ENCODE data around the gene KRT85.

DNA sequence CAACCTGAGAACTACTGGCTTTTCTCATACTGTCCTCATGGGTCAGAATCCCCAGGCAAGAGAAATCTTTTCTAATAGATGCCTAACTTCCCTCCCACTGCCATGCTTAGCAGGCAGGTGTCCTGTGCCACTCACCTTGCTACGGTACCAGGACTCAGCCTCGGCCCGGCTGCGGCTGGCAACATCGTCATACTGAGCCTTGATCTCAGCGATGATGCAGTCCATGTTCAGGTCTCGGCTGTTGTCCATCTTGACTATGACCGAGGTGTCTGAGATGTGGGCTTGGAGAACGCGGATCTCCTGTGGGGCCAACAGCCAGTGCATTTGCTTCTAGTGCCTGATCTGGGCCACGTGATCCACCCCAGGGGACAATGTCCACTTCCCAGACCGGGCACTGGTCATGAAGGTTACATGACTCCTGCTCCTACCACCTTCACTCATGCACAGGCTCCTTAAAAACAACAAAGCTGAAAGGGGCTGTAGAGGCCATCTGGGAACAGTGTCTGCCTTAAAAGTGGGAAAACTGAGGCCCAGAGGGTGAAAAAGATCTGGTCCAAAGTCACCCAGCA, 4.1 kb downstream of the KRT85 start:
- TF ChIP-seq, protein P1, sequence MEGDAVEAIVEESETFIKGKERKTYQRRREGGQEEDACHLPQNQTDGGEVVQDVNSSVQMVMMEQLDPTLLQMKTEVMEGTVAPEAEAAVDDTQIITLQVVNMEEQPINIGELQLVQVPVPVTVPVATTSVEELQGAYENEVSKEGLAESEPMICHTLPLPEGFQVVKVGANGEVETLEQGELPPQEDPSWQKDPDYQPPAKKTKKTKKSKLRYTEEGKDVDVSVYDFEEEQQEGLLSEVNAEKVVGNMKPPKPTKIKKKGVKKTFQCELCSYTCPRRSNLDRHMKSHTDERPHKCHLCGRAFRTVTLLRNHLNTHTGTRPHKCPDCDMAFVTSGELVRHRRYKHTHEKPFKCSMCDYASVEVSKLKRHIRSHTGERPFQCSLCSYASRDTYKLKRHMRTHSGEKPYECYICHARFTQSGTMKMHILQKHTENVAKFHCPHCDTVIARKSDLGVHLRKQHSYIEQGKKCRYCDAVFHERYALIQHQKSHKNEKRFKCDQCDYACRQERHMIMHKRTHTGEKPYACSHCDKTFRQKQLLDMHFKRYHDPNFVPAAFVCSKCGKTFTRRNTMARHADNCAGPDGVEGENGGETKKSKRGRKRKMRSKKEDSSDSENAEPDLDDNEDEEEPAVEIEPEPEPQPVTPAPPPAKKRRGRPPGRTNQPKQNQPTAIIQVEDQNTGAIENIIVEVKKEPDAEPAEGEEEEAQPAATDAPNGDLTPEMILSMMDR (IDR thresholded peaks at IDR 0.05; ENCODE audit: insufficient read depth, low read depth, low read length), result no peak
- no peak for TF ChIP-seq EZH2 (IDR thresholded peaks at IDR 0.05; ENCODE audit: insufficient read depth, low read length)

All from astrocyte (in vitro differentiated cells and primary cell).